RPMI7951 (cell line): Measurements from ENCODE around the gene GOSR2. TPM values are rescaled to one million over a fixed set of nuclear protein-coding genes. Genes with fewer than 3 reads are reported as not detected.
"Not testable (repeated sequence)": the region's sequence is repeated elsewhere in the genome, so short reads cannot be mapped to it uniquely, and the experiment has no call there.

Experiments used
- DNase-seq: peaks from one replicate; pipeline ENCODE4 v3.0.0-alpha.2; 2012; ENCODE audit warnings: low read depth
- total RNA-seq: library from RNA; depleted of rRNA; stranded (reverse); fragments of >200 nt; shearing (Covaris generic); gene quantifications from 2 replicates; pipeline ENCODE4 v1.2.3, GENCODE V29; 2014

GOSR2 gene
- total RNA-seq, 1 experiment from 2014 or later, result 27.0 TPM

DNA sequence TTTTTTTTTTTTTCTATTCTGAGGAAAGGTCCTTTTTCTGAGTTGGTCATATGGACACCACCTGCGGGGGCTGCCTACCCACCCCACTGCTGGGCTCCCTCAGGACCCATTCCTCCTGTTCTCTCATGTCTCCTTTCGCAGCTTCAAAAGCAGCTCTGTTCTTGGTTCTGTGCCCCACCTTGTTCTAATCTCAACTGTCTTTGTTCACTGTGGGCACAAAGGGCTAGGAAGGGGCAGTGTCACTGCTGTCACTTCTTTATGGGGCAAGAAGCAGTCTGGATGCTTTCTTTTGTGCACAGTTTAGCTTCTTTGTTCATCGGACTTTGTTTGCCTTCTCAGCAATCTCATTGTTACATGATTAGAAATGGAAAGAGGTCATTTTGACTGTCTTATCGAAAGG, 7.1 kb downstream of the GOSR2 start:
- DNase-seq, result no peak

DNA sequence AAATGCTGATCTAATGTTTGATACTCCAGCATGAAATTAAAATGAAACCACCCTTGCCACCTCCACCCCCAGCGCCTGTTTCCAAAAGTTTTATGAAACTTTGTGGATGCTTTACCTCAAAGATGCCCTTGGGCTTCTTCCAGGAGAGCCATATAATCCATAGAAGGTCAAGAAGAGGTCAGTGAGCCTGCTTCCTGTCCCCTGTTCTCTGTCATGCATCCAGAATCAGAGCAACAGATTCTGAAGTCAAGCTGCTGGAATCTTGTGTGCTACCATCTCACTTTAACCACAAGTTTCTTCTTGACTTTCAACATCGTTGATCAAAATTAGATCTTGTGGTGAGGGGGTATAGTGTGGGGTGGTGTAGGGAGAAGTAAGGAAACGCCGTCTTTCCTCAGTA, 8.6 kb downstream of the GOSR2 start:
- peak; percentile 17 for DNase-seq

DNA sequence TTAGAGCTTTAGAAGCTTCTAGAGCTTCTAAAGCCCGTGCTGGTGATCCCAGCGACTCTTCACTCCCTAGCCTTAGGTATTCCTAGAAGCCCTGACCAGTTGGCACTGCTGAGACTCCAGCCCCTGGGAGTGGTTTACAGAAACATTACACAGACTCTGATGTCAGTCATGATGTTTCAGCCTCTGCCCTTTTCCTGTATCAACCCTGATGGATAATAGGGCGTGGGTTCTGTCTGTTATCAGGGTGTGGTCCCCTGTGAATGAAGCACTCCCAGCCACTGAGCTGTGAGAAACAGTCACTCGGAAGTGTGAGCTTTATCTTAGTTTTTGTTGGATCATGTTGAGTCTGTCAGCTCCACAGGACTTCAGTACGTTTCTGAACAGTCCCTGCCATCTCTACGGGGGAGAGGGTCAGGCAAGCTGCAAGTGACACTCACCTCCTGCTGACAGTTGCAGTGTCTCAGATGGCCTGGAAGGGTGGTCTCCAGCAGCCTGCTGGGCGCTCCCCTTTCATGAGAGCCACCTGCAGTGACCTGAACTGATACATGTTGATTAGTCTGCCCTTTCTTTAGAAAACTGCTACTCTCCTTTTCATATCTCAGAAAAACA, 12.8 kb downstream of the GOSR2 start:
- no peak for DNase-seq

DNA sequence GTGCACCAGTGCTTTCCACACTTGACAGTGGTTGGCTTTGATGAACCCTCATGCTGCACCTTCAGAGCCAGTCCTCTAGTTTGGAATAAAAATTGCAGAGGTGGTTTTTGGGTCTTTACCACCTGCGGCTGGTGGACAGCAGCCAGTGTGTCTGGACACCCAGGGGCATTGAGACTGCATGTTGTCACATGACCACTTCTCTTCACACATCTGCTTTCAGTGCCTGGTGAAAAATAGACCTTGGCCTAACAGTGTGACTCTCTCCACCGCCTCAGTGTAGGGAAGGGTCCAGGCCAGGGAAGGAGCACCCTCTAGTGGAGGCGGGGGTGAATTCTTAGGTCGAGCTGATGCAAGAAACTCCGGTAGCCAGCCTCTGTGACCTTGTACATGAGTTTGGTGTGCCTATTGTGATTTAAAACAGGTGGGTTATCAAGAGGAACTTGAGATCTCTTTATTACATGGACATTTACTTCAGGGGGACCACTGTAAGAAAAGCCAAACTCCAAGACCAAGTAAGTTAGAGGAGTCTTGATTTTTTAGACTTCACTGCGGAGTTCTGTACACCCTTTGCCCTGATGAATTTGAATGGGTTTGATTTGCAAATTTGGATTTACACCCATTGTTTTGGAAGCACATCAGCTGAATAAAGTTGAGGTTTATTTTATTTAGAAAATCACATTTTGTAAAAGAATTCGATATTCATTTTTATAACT, 17.9 kb downstream of the GOSR2 start:
- peak; percentile 65 for DNase-seq

DNA sequence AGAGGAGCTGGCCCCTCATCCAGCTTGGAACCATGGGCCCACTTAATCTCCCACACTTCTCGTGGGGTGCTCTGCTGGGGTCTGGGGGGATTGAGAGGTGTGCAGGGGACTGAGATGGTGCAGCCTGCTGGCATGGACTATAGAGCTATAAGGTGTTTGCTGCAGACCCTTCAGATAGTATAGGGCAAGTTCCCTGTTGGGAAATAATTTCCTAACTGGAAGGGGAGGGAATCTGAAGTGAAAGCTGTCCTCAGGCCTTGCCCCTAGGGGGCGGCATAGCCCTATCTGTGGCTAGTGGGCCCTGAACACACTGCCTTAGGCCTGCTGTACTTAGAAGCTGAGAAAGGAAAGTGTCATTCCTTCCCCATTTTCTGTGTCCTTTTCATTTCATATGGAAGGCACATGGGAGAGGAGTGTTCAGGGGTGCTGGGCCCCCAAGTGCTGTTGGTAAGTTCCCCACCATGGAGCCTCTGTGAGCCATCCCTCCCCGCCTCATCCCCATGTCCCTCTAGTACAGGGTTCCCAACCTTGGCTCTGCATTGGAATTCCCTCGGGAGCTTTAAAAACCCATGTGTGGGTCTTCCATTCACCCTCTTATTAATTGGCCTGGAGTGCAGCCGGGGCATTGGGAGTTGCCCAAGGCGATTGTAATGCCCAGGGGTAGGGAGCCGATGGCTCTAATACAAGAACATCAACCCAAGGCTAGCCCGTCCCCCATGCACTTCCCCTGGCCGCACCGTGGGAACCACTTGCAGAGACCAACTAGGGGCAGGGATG, 19.7 kb downstream of the GOSR2 start:
- DNase-seq, result peak; percentile 59

DNA sequence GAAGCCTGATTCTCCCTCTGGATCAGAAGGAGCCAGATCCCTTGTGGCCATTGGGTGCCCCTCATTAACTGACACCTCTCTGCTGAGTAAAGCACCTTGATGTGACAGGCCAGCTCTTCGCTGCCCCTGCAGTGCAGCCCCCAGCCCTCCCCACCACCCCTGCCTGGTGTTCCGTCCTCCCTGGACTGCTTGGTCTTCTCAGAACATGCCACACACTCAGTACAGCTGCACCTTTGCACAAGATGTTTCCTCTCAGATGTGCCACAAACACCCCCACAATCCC, 20.2 kb downstream of the GOSR2 start:
- no peak for DNase-seq

DNA sequence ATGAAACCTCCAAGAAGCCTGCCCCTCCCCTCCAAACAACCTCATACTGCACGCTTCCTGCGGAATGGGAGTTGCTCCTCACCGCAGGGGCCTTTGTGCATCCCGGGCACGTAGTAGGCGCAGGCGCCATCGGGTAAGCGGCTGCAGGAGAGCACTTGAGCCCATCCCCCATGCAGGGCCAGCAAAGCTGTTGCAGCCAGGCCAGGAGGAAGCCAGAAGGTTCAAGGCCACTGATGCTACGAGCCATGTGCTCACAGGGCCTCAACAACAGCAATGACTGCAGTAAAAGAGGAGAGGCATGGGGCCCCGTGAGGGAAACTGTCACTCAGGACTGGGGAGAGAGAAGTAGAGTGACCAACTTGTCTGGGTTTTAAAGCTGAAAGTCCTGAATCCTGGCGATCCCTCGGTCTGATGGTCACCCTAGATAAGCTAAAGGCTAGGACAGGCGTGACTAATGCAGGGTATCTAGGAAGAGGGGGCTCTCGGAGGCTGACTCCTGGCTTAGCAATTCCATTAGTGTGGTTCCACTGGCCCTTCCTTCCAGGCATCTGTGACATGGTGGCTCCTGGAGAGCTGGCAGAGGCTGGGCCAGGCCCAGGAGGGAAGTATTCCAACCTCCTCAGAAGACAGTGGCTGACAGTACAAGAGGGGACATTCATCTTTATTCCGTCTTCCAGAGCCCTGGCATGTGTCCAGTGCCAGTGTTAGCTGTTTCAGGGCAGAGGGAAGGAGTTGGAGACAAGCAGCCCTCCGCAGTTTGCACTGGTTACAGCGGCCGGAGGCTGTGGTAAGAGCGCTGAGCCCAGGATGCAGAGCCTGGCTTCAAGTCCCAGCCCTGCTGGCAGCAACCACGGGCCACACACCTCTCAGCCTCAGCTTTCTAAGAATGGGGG, 20.8 kb downstream of the GOSR2 start:
- peak; percentile 88 for DNase-seq

DNA sequence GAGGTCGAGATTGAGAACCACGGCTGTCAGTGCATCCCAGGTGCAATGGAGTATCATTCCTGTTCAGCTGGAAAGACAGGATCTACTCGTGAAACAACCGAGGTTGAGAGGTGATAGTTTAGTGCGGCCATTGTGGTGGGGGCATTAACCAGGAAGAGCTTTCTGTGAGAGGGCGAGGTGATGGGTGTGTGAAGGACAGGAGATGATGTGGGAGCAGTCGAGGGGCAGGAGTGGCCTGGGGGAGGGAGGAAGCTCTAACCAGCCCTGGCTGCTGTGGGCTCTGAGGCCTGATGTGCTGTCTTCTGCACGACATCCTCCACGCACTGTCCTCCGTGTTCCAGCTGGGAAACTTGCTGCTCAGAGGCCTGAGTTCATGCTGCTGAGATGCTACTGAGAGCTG, 22.0 kb downstream of the GOSR2 start:
- no peak for DNase-seq

DNA sequence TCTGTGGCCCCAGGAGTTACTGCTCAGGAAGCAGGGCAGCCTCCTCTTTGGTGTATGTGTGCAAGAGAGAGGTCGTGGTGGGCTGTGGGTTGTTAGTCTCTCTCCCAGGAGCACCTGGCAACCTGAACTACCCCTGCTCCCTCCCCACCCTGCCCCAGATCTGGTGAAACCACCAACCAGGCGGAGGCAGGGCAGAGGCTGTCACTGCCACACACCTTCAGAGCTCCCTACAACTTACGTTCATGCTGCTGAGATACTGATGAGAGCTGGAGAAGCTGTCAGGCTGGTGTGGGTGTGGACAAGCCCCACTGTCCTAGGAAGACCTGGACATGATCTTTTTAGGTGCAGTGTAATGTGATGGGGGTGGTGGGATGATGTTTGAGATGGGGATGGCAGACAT, 24.3 kb downstream of the GOSR2 start:
- no peak for DNase-seq

DNA sequence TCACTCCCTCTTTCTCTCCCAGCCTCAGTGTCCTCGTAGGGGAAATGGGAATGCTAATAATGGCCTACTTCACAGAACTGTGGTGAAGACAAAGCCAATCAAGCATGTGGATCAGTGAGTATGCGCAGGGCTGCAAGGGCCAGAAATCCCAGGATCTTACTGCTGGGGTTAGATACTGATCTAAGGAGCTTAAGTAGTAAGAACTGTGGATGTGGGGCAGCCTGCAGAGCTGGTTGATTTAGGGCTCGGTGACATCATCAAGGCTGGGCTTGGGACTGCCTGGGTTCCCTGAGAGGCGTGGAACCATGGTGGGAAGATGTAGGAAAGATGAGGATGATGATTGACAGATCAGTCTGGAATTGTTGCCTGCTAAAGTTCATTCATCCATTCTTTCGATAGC, 25.6 kb downstream of the GOSR2 start:
- no peak for DNase-seq

DNA sequence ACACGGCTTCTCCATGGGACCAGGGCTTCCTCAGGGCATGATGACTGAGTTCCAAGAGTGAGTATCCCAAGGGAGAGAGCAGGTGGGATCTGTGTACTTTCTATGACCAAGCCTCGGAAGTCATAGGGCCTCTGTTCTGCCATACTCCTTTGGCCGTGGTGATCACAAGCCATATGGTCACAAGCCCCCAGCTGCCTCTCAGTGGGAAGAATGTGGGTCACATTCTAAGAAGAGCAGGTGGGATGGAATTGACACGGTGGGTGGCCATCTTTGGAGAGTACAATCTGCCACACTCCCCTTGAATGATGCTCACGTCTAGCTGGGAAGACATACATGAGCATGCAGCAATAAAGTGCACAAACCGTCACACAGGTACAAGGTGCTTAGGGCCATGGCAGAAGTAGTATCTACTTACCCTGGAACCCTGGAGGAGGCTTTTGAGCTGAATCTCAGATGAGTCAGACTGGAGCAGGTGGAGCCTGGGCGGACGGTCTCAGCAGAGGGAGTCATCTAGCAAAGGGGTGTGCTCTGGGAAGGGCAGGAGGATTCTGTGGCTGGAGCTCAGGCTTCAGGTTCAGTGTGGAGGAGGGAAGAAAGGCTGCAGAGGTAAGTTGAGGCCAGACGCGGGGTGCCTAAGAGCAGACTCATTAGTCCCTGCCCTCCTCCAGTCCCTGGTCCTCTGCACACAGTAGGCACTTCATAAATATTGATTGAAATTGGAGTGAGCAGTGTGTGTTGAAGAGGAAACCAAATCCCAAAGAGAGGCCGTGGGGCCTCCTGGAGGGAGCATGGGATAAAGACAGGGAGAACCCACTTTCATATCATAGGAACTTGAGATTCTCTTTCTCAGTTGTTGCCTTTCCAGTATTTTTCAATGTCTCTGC, 26.6 kb downstream of the GOSR2 start:
- no peak for DNase-seq

DNA sequence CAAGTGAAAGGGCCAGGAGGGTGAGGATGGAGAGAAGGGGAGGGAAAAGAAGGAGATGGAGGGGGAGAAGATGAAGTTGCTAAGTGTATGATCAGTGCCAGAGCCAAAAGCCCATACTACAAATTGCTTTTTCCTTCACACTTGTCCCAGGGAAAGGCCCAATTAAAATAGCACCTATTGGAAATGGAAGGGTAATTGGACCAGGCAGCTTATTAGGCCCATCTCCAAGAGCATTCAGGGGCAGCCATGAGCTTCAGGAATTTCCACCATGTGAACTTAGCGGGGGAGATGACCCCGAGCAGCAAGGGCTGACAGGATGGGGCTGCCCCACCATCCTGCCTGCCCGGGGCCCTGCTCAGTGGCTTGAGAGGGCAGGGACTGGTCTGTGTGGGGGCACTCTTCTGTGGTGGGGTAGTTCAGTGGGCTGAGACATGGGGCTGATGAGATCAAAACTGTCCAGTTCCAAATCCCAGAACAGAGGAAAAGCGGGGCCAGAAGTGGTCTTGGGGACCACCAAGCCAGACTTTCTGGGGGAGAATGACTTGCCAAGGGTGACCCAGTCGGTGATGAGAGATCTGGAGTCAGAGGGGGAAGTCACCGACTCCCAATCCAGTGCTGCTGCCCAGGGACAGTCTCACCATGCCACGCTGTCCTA, 27.5 kb downstream of the GOSR2 start:
- DNase-seq, result no peak

DNA sequence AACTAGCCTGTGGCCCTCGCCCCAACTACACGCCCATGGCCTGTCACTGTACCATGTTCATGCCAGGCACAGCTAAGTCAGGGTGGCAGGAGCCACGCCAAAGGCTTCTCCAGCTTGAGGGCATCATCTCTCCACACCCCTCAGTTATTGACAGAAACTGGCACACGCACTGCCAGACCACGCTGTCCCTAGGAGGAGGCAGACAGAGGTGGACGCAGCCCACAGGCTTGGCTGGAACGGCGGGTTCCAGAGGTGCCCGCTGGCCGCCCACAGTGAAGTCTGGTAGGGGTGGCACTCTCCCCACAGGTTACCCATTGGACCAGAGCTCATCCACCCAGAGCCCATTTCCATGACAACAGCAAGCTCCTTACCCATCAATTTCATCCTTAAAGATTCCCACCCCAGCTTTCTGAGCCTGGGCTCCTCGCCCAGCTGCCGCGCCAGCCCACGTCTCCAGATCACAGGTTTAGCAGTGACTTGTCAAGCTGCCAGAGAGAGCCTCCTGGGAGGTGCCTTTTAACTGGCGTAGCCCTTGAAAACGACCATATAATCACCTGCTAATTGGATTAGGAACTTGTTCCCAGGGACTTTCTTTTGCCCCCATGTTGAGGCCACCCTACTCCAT, 28.1 kb downstream of the GOSR2 start:
- no peak for DNase-seq

DNA sequence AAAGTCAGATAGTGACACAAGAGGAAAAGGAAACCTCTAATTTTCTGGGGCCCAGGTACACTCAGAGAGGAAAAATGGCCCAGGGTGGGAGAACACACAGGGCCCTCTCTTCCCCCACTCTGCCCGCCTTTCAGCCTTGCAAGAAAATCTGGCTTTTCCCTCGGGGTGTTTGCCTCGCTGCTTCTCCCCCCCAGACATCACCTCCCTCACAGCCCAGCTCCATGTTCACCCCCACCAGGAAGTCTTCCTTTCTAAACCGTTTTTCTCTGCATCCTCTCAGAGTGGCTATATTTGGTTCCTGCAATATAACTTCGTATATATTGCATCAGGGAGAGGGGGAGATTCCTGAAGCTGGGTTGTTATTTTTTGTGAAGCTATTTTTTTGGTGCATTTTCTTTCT, 28.7 kb downstream of the GOSR2 start:
- DNase-seq, result no peak

DNA sequence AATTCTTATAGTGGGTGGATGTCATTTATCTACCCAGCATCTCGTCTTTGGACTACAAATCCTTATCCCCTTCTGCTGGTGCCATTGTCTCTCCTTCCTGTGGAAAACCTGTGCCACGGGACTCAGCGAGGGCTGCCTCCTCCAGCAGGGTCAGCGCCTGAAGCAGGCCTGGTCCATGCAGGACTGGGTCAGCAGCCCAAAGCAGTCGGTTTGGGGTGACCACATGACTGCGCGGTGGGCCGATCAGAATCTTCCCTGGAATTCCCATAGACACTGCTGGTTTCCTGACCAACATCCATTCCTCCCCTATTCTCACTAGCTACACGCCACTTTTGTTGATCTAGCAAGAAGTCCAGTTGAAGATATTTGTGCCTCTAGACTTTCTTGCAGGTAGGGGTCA, 29.2 kb downstream of the GOSR2 start:
- no peak for DNase-seq

DNA sequence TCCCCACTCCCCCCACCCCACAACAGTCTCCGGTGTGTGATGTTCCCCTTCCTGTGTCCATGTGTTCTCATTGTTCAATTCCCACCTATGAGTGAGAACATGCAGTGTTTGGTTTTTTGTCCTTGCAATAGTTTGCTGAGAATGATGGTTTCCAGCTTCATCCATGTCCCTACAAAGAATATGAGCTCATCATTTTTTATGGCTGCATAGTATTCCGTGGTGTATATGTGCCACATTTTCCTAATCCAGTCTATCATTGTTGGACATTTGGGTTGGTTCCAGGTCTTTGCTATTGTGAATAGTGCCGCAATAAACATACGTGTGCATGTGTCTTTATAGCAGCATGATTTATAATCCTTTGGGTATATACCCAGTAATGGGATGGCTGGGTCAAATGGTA, 30.2 kb downstream of the GOSR2 start:
- not testable (repeated sequence) for DNase-seq

DNA sequence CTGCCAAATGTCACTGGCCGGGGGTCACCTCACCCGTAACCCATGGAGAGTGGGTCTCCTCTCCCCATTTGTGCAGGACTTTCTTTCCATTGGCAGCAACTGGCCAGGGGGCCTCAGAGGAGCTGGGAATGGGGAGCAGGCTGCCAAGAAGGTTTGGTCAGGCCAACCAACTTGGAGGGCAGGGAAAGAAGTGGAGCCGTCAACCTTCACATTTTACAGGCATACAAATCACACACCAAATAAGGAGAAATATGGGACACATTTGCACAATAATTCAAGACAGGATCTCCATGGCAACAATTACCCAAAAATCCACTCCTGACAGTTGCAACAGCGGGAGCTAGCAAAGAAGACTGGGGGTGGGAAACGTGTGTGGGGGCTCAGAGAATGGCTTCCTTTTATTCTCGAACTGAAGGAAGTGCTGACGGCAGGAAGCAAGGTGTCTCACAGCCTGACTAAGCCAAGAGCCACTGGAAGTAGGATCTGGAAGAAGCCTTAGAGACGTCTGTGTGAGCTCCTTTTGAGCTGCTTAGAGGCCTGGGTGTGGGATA, 35.2 kb downstream of the GOSR2 start:
- DNase-seq, result no peak

DNA sequence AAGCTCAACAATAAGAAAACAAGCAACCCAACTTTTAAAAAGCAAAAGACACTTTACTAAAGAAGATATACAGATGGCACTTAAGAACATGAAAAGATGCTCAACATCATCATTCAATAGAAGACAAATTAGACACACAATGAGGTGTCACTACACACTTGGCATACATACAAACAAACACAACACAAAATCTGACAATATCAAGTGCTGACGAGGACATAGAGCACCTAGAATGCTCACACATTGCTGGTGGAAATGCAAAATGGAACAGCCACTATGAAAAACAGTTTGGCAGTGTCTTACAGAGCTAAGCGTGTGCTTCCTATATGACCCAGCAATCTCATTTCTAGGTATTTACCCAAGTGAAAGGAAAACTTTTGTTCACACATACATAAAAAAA, 37.2 kb downstream of the GOSR2 start:
- DNase-seq, result no peak

DNA sequence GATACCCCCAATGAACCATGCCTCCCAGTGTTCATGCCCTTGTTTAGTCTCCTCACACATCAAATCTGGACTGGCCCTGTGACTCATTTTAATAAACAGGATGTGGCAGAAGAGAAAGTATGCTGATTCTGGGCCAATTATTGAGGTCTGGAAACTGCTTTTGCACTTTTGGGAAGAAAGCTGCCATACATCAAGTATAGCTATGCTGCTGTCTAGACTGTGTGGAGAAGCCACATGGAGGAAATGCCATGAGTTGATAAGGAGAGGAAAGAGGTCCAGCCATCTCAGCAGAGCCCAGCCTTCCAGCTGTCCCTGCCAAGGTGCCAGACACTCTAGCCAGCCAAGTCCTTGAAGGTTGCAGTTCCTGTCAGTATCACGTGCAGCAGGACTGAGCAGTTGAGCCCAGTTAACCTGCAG, 39.4 kb downstream of the GOSR2 start:
- peak; percentile 65 for DNase-seq

DNA sequence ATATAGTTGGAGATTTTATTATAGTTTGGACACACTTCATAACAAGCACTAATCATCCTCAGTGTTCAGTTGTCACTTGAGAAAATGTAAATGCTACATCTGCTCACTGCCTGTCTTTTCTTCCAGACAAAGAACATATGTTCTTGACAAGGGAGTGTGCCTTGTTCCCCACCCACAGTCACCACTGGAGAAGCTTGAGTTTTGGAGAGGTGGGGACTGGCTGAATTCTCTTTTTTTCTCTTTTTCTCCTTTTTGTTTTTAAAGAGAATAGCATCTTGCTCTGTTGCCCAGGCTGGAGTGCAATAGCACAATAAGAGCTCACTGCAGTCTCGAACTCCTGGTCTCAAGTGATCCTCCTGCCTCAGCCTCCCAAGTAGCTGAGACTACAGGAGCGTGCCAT, 40.6 kb downstream of the GOSR2 start:
- no peak for DNase-seq
